Anterior cingulate cortex (tissue), 58 donors: ENCODE measurements around the gene REC8.

Source experiments
- DNase-seq, 58 donors: peaks; one replicate each; lab custom pipeline; 2025; lab: John Stamatoyannopoulos, UW

The REC8 gene

GRCh38 chr14:24179961-24180796, 8.3 kb downstream of the REC8 start:
- peak in 22 of 58 donors; percentile 10 to 75 (median 34) for DNase-seq

GRCh38 chr14:24181371-24182077, 9.6 kb downstream of the REC8 start:
- no peak for DNase-seq

GRCh38 chr14:24182110-24182882, 10.4 kb downstream of the REC8 start:
- DNase-seq = no peak

- DNase-seq = no peak
These were observed 11.2 kb downstream of the REC8 start for GRCh38 chr14:24183014-24183481.

GRCh38 chr14:24184104-24184970, 12.5 kb downstream of the REC8 start:
- no peak for DNase-seq

- no peak for DNase-seq
These were observed 13.1 kb downstream of the REC8 start for GRCh38 chr14:24185026-24185425.

GRCh38 chr14:24185741-24186140, 13.9 kb downstream of the REC8 start:
- no peak for DNase-seq

- DNase-seq = no peak
These were observed 15.1 kb downstream of the REC8 start for GRCh38 chr14:24186831-24187538.

GRCh38 chr14:24187539-24187915, 15.6 kb downstream of the REC8 start:
- DNase-seq = no peak

- DNase-seq = peak; percentile 66 to 97 (median 93)
These were observed 16.6 kb downstream of the REC8 start, which contains the start of gene IPO4 for GRCh38 chr14:24188251-24189058. IPO4 (minus strand) TSS chr14:24188816; CDS start chr14:24188787, 29 bp downstream.

GRCh38 chr14:24189059-24189375, 17.1 kb downstream of the REC8 start:
- no peak for DNase-seq

- no peak for DNase-seq
These were observed 17.6 kb downstream of the REC8 start for GRCh38 chr14:24189460-24189859.

GRCh38 chr14:24190416-24190815, 18.5 kb downstream of the REC8 start:
- no peak for DNase-seq

- no peak for DNase-seq
These were observed 21.1 kb downstream of the REC8 start for GRCh38 chr14:24192933-24193332.

- DNase-seq = no peak
These were observed 22.4 kb downstream of the REC8 start for GRCh38 chr14:24194186-24194872.

GRCh38 chr14:24194873-24195185, 22.9 kb downstream of the REC8 start:
- no peak for DNase-seq

- DNase-seq = peak; percentile 48 to 89 (median 76)
These were observed 23.5 kb downstream of the REC8 start, which contains the start of gene TM9SF1 for GRCh38 chr14:24195186-24196070. TM9SF1 (minus strand) TSS chr14:24195441; CDS start chr14:24195019, 422 bp downstream.
